ENCODE results near the gene CGNL1.

Gene CGNL1

DNA sequence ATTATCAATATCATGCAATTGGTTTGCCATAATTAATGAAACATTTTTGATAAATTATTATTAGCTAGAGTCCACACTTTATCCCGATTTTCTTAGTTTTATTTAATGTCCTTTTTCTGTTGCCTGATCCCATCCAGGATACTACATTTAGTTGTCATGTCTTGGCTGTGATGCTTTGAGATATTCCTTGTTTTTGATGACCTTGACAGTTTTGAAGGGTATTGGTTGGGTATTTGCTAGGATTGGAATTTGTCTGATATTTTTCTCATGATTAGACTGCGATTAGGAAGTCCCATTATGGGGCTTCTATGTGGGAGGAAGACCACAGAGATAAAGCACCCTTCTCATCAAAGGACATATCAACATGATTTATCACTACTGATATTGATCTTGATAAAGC lies 43.0 kb downstream of the CGNL1 start:
- no peak overlapping the region for H3K27ac Mint-ChIP-seq
- no peaks in the 10 kb centered on the region for H3K27me3 Mint-ChIP-seq
- no peaks in the 10 kb centered on the region for H3K4me1 Mint-ChIP-seq
- H3K36me3 Mint-ChIP-seq = no peaks in the 10 kb centered on the region
- no peaks in the 10 kb centered on the region for H3K9me3 Mint-ChIP-seq
- no peak overlapping the region for H3K4me3 Mint-ChIP-seq

DNA sequence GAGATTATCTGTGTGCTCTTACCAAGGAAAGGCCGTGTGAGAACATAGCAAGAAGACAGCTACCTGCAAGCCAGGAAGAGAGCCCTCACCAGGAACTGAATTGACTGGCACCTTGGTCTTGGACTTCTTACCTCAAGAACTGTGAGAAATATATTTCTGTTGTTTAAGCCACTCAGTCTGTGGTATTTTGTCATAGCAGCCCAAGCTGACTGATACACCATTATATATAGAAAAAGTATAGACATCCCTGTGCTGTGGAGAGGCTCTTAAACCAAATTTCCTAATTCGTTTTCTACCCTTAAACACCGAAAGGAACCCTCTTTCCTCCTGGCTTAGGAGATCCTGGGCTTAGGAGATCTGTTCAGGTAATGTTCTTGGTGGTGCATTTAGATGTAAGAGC lies 44.8 kb downstream of the CGNL1 start:
- Mint-ChIP-seq H3K4me3 (no peak overlapping the region), H3K9me3 (no peaks in the 10 kb centered on the region), H3K27ac (no peak overlapping the region), H3K27me3 (no peaks in the 10 kb centered on the region), H3K4me1 (no peaks in the 10 kb centered on the region), H3K36me3 (no peaks in the 10 kb centered on the region)

DNA sequence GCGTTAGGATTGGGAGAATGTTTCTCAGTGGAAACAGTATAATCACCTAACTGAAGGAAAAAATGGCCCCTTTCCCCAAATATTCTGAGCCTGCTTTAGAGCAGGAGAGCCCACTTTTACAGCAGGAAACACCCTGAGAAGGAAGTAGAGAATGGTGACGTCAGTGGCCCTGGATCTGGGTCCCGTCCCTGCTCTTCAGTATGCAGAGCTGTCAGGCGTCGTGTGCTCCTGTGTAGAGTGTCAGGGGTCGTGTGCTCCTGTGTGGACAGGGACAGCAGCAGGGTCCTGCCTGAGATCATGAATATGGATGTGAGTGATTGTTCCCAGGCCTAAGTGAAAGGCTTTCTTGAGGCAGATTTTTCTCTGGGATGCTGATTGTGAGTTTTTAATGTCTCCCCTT lies 45.2 kb downstream of the CGNL1 start:
- Mint-ChIP-seq H3K4me3 (no peak overlapping the region), H3K36me3 (no peaks in the 10 kb centered on the region), H3K27ac (no peak overlapping the region), H3K9me3 (no peaks in the 10 kb centered on the region), H3K4me1 (no peaks in the 10 kb centered on the region), H3K27me3 (no peaks in the 10 kb centered on the region)

GRCh38 chr15:57422113-57422754 lies 45.9 kb downstream of the CGNL1 start:
- Mint-ChIP-seq H3K4me1 (no peaks in the 10 kb centered on the region), H3K27ac (no peak overlapping the region), H3K27me3 (no peaks in the 10 kb centered on the region), H3K36me3 (no peaks in the 10 kb centered on the region), H3K9me3 (no peaks in the 10 kb centered on the region), H3K4me3 (no peak overlapping the region)

GRCh38 chr15:57423599-57424140 lies 47.4 kb downstream of the CGNL1 start:
- Mint-ChIP-seq H3K36me3 (no peaks in the 10 kb centered on the region), H3K4me3 (no peak overlapping the region), H3K9me3 (no peaks in the 10 kb centered on the region), H3K27me3 (no peaks in the 10 kb centered on the region), H3K27ac (no peak overlapping the region), H3K4me1 (no peaks in the 10 kb centered on the region)

DNA sequence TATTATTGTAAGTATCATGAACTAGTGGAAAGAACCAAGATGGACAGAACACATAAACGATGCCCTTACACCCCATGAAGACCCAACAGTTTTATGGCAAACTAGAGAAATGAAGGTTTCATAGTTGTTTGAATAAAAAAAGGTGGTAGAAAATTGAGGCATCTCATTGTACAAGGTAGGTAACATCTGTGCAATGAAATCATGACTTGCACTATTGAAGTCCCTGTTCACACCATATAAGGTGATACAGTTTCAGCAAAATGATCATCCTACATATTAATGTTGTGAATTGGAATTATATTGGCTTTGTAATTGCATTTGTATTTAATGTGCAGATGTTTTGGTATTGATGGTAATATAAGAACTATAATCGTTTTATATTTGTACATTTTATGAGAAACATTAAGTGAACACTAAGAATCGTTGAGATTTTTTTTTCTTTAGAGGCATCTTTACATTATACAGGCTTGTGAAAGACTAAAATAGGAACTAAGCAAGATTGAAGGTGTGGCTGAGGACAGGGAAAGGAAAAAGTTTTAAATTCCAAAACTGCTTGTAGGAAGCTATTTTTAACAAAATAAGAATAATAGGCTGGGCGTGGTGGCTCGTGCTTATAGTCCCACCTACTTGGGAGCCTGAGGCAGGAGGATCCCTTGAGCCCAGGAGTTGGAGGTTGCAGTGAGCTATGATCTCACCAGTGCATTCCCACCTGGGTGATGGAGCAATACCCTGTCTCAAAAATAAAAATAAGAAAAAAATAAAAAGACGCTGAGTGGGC lies 48.5 kb downstream of the CGNL1 start:
- H3K36me3 Mint-ChIP-seq = no peaks in the 10 kb centered on the region
- H3K4me3 Mint-ChIP-seq = no peak overlapping the region
- H3K27ac Mint-ChIP-seq = no peak overlapping the region
- peaks cover 4% of the 10 kb centered on the region for H3K27me3 Mint-ChIP-seq
- no peaks in the 10 kb centered on the region for H3K9me3 Mint-ChIP-seq
- no peaks in the 10 kb centered on the region for H3K4me1 Mint-ChIP-seq

DNA sequence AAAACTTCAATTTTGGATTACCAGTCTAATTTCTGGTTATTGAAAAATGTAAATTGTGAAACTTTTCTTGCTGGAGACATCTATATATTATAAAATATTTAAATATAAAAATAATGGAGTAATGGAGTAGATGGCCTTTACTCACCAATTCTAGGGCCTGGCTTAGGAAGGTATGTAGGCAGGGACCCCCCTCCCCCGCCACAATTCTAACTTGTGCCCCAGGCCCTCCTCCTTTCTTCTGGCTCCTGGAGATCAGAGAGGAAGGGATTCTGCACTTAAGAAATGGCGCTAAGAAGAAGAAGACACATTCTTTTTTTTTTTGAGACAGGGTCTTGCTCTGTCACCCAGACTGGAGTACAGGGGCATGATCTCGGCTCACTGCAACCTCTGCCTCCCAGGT lies 49.5 kb downstream of the CGNL1 start:
- no peak overlapping the region for H3K4me3 Mint-ChIP-seq
- H3K4me1 Mint-ChIP-seq = no peaks in the 10 kb centered on the region
- H3K9me3 Mint-ChIP-seq = no peaks in the 10 kb centered on the region
- H3K36me3 Mint-ChIP-seq = no peaks in the 10 kb centered on the region
- H3K27me3 Mint-ChIP-seq = peaks cover 4% of the 10 kb centered on the region
- no peak overlapping the region for H3K27ac Mint-ChIP-seq

GRCh38 chr15:57427367-57427821 lies 51.1 kb downstream of the CGNL1 start:
- peaks cover 4% of the 10 kb centered on the region for H3K27me3 Mint-ChIP-seq
- no peak overlapping the region for H3K4me3 Mint-ChIP-seq
- no peaks in the 10 kb centered on the region for H3K4me1 Mint-ChIP-seq
- no peaks in the 10 kb centered on the region for H3K36me3 Mint-ChIP-seq
- no peaks in the 10 kb centered on the region for H3K9me3 Mint-ChIP-seq
- no peak overlapping the region for H3K27ac Mint-ChIP-seq

GRCh38 chr15:57432141-57432741 lies 55.9 kb downstream of the CGNL1 start:
- no peaks in the 10 kb centered on the region for H3K36me3 Mint-ChIP-seq
- H3K9me3 Mint-ChIP-seq = no peaks in the 10 kb centered on the region
- no peaks in the 10 kb centered on the region for H3K4me1 Mint-ChIP-seq
- H3K4me3 Mint-ChIP-seq = no peak overlapping the region
- no peak overlapping the region for H3K27ac Mint-ChIP-seq
- peaks cover 21% of the 10 kb centered on the region for H3K27me3 Mint-ChIP-seq

DNA sequence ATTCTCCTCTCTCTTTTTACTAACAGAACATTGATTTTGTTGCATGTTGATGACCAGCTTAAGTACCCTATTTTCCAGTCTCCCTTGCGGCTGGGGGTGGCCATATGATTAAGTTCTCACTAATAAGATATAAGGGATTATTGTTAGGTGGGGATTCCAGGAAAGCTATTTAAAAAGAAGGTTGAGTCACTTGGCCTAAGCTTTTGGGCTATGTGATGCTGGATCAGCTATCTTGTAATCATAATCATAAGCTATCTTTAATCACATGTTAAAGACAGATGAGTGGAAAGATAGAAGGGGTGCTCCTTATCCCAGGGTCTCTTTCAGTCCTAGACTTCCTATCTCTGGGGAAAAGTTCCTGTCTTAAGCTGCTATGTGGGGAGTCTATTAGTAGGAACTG lies 59.9 kb downstream of the CGNL1 start:
- no peaks in the 10 kb centered on the region for H3K4me1 Mint-ChIP-seq
- H3K36me3 Mint-ChIP-seq = no peaks in the 10 kb centered on the region
- H3K9me3 Mint-ChIP-seq = no peaks in the 10 kb centered on the region
- H3K4me3 Mint-ChIP-seq = no peak overlapping the region
- H3K27me3 Mint-ChIP-seq = peaks cover 17% of the 10 kb centered on the region
- H3K27ac Mint-ChIP-seq = no peak overlapping the region

GRCh38 chr15:57436961-57437360 lies 60.7 kb downstream of the CGNL1 start:
- H3K4me1 Mint-ChIP-seq = no peaks in the 10 kb centered on the region
- no peaks in the 10 kb centered on the region for H3K36me3 Mint-ChIP-seq
- H3K27ac Mint-ChIP-seq = no peak overlapping the region
- H3K9me3 Mint-ChIP-seq = no peaks in the 10 kb centered on the region
- H3K4me3 Mint-ChIP-seq = no peak overlapping the region
- peaks cover 17% of the 10 kb centered on the region for H3K27me3 Mint-ChIP-seq

- Mint-ChIP-seq H3K27ac (no peak overlapping the region), H3K9me3 (no peaks in the 10 kb centered on the region), H3K36me3 (no peaks in the 10 kb centered on the region), H3K27me3 (peaks cover 19% of the 10 kb centered on the region), H3K4me1 (no peaks in the 10 kb centered on the region), H3K4me3 (no peak overlapping the region)
Observed at GRCh38 chr15:57437564-57437963, 61.3 kb downstream of the CGNL1 start.

- Mint-ChIP-seq H3K4me1 (no peaks in the 10 kb centered on the region), H3K27ac (no peak overlapping the region), H3K36me3 (no peaks in the 10 kb centered on the region), H3K4me3 (no peak overlapping the region), H3K27me3 (peaks cover 19% of the 10 kb centered on the region), H3K9me3 (no peaks in the 10 kb centered on the region)
Observed at GRCh38 chr15:57438166-57438565, 61.9 kb downstream of the CGNL1 start.

- Mint-ChIP-seq H3K27me3 (peaks cover 11% of the 10 kb centered on the region), H3K36me3 (no peaks in the 10 kb centered on the region), H3K4me3 (no peak overlapping the region), H3K4me1 (no peaks in the 10 kb centered on the region), H3K9me3 (no peaks in the 10 kb centered on the region), H3K27ac (no peak overlapping the region)
Observed at GRCh38 chr15:57439128-57440027, 63.1 kb downstream of the CGNL1 start.

GRCh38 chr15:57440167-57440566 lies 63.9 kb downstream of the CGNL1 start:
- Mint-ChIP-seq H3K4me1 (no peaks in the 10 kb centered on the region), H3K27ac (no peak overlapping the region), H3K9me3 (no peaks in the 10 kb centered on the region), H3K4me3 (no peak overlapping the region), H3K36me3 (no peaks in the 10 kb centered on the region), H3K27me3 (peaks cover 8% of the 10 kb centered on the region)

Measured in activated naive CD4-positive, alpha-beta T cell treated with anti-CD3 and anti-CD28 coated beads, Interleukin-2, amount 50 U/mL, for 24 hours (primary cell).